Upper lobe of right lung (tissue), 1 donor: ENCODE results near the gene PIGM. TPM values are rescaled to one million over a fixed set of nuclear protein-coding genes. Genes with fewer than 3 reads are reported as not detected.

ENCODE experiments used
- ATAC-seq: fragments of 200-7000 bp; cut with Tn5 transposase; one replicate; pipeline ENCODE4 v1.9.1; 2020; ENCODE audit warnings: mild to moderate bottlenecking, moderate library complexity
- DNase-seq: peaks from one replicate; pipeline ENCODE4 v3.0.0-alpha.2; 2020
- H3K27ac ChIP-seq: fragments of 200-600 bp; one replicate; pipeline ENCODE4 v1.8.0; 2022
- H3K27me3 ChIP-seq: fragments of 200-600 bp; one replicate; pipeline ENCODE4 v1.8.0; 2022; ENCODE audit warnings: mild to moderate bottlenecking
- H3K36me3 ChIP-seq: fragments of 200-600 bp; one replicate; pipeline ENCODE4 v1.8.0; 2022
- H3K4me1 ChIP-seq: fragments of 200-600 bp; one replicate; pipeline ENCODE4 v1.8.0; 2022
- H3K4me3 ChIP-seq: fragments of 200-600 bp; one replicate; pipeline ENCODE4 v1.8.0; 2022; ENCODE audit warnings: mild to moderate bottlenecking
- H3K9me3 ChIP-seq: fragments of 200-600 bp; one replicate; pipeline ENCODE4 v1.8.0; 2022
- CTCF ChIP-seq: fragments of 200-600 bp; IDR thresholded peaks from one replicate; pipeline ENCODE4 v1.8.0; 2022; ENCODE audit warnings: antibody characterized with exemption
- intact Hi-C: fragments of 100-400 bp; cut with DNase I; formaldehyde crosslinking; loops from one replicate; pipeline ENCODE4 v1.11.0; 2022
- total RNA-seq: library from RNA; stranded (reverse); fragmentation: NEBNext Ultra II Directional; extraction: Animal tissue kit (Norgen Biotek cat#: 25700); gene quantifications from one replicate; pipeline ENCODE4 v1.2.1, GENCODE V29; 2021
- donor health status: DM: no; HTN: yes; CAD: no; lungs with severe emphysema.

PIGM gene
- total RNA-seq, 1 donor from 2014 or later = 7.1 TPM

GRCh38 chr1:160070243-160071163 is 38.7 kb upstream of the PIGM start:
- peak; percentile 91 for ATAC-seq
- intact Hi-C loops = no loop called here
- Histone ChIP-seq H3K36me3 (no peaks in the 10 kb centered on the region), H3K27ac (no peak overlapping the region), H3K4me3 (peak overlapping the region; percentile 50), H3K27me3 (no peaks in the 10 kb centered on the region), H3K4me1 (peaks cover 5% of the 10 kb centered on the region), H3K9me3 (no peaks in the 10 kb centered on the region)
- TF ChIP-seq CTCF = no peak
- peak; percentile 88 for DNase-seq

GRCh38 chr1:160069460-160070231 is 37.9 kb upstream of the PIGM start, which contains the start of gene KCNJ10:
TSS of gene KCNJ10 (minus strand) at chr1:160070160. CDS start at chr1:160042532, 27,628 bp downstream.
- intact Hi-C loops = no loop called here
- ATAC-seq = no peak

GRCh38 chr1:160068225-160068624 is 36.4 kb upstream of the PIGM start:
- no peaks in the 10 kb centered on the region for H3K27me3 ChIP-seq
- ATAC-seq (no peak), DNase-seq (peak; percentile 38)
- intact Hi-C loops = no loop called here
- no peaks in the 10 kb centered on the region for H3K36me3 ChIP-seq
- no peaks in the 10 kb centered on the region for H3K9me3 ChIP-seq
- H3K4me1 ChIP-seq = peaks cover 5% of the 10 kb centered on the region
- TF ChIP-seq CTCF = no peak
- no peak overlapping the region for H3K4me3 ChIP-seq
- H3K27ac ChIP-seq = no peak overlapping the region

More at GRCh38 chr1:160069460-160070231, 37.9 kb upstream of the PIGM start, which contains the start of gene KCNJ10:
- peaks cover 5% of the 10 kb centered on the region for H3K4me1 ChIP-seq
- no peaks in the 10 kb centered on the region for H3K36me3 ChIP-seq
- DNase-seq = no peak
- H3K9me3 ChIP-seq = no peaks in the 10 kb centered on the region
- peak within 1 kb of the TSS; percentile 50 for H3K4me3 ChIP-seq
- H3K27ac ChIP-seq = no peak within 1 kb of the TSS
- H3K27me3 ChIP-seq = no peaks in the 10 kb centered on the region
- no peak for TF ChIP-seq CTCF

- intact Hi-C loops = no loop called here
- TF ChIP-seq CTCF = no peak
- Histone ChIP-seq H3K4me1 (peaks cover 5% of the 10 kb centered on the region), H3K27me3 (peaks cover 8% of the 10 kb centered on the region), H3K27ac (no peak overlapping the region), H3K4me3 (no peak overlapping the region), H3K9me3 (no peaks in the 10 kb centered on the region), H3K36me3 (no peaks in the 10 kb centered on the region)
- ATAC-seq (no peak), DNase-seq (no peak)
Measured at GRCh38 chr1:160066829-160067745, 35.3 kb upstream of the PIGM start.

- Histone ChIP-seq H3K4me1 (no peaks in the 10 kb centered on the region), H3K9me3 (no peaks in the 10 kb centered on the region), H3K27ac (no peak overlapping the region), H3K4me3 (no peak overlapping the region), H3K27me3 (peaks cover 11% of the 10 kb centered on the region), H3K36me3 (no peaks in the 10 kb centered on the region)
- TF ChIP-seq CTCF = no peak
- no peak for ATAC-seq
- intact Hi-C loops = no loop called here
- no peak for DNase-seq
Measured at GRCh38 chr1:160064746-160065145, 33.0 kb upstream of the PIGM start.
